Activated CD8-positive, alpha-beta memory T cell treated with anti-CD3 and anti-CD28 coated beads for 48 hours (primary cell): ENCODE measurements around the gene PGPEP1.
"Not testable (repeated sequence)": the region's sequence is repeated elsewhere in the genome, so short reads cannot be mapped to it uniquely, and the experiment has no call there.

Experiments
- DNase-seq, 3 experiments: peaks; one replicate each; pipeline ENCODE4 v3.0.0-alpha.2; 2020; ENCODE audit warnings: low read depth in 2 of 3, low spot score in 2 of 3

PGPEP1 gene

DNA sequence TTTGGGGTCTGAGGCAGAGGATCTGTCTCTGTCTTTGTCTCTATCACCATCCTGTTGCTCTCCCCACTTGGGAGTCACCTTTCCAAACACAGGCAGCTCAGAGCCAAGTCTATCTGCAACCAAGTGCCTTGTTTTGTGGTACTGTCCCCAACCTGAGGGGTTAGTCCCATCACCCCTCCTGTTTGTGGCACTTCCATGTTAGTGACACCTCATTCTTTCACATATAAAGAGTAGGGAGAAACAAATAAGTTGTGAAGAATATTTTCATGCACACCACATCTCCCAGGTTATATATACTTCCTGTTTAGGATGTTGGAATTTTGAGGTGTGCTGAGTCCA lies 49.3 kb downstream of the PGPEP1 start:
- no peak for DNase-seq

DNA sequence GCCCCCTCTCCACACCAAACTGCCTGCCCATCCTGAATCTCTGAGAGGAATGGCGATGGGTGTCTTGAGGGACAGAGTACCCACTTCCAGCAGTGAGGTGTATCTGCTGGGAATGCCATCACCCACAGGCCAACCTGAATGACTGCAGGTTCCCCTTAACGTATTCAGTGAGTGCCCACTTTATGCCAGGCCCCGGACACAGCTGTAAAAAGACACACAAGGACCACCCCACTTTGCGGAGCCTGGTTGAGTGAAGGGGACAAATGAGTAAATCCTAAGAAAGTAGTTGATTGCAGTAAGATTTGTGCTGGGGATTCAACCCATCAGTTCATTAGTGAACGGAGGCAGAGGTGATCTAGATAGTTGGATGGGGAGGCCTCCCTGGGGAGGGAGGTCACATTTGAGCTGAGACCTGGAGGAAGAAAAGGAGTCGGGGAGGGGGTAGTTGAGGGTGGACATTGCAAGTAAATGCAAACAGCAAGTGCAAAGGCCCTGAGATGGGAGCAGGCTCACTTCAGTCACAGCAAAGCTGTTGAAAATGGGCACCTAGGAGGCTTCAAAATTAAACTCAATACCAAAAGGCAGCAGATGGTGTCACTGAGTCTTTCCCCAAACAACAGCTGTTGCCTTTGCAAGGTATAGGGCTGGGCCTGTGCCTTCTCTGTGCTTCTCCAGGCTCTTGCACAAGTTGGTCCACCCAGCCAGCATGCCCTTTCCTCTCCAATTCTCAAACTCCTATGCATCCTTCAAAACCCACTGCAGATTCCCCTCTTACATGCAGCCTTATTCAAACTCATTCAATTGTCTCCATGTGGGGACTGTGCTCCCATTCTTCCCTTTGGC lies 49.9 kb downstream of the PGPEP1 start:
- no peak for DNase-seq

DNA sequence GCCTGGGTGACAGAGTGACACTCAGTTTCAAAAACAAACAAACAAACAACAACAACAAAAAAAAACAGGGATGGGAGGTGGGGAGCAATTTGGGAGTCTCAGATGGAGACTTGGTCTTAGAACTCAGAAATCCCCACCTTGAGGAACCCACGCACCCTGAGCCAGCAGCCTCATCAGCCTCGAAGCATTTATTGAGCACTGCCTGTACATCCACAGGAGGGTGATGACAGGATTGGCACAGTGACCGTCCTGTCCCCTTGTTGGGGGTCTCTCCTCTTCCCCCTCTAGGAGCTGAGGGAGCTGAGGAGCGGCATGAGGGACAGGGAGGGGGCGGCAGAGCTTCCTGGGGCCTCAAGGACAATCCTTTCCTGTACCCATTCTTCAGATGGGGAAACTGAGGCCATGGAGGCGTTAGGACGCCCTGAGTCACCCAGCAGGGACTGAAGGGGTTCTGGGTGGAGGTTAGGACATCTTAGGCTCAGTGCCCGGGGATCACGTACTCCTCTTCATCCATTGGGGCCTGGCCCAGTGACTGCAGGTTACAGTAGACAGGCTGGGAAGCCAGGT lies 51.2 kb downstream of the PGPEP1 start:
- no peak for DNase-seq

DNA sequence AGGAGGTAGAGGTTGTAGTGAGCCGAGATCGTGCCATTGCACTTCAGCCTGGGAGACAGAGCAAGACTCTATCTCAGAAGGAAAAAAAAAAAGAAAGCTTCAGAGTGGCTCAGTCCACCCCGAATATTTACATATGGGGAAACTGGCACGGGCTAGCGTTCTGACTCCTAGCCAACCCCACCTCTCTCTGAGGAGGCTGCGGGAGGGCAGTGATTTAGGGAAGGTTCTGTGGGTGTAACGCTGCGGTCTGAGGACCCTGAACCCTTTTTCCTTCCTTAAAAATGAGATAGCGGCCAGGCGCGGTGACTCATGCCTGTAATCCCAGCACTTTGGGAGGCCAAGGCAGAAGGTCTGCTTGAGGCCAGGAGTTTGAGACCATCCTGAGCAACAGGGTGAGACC lies 52.0 kb downstream of the PGPEP1 start:
- DNase-seq: no peak

DNA sequence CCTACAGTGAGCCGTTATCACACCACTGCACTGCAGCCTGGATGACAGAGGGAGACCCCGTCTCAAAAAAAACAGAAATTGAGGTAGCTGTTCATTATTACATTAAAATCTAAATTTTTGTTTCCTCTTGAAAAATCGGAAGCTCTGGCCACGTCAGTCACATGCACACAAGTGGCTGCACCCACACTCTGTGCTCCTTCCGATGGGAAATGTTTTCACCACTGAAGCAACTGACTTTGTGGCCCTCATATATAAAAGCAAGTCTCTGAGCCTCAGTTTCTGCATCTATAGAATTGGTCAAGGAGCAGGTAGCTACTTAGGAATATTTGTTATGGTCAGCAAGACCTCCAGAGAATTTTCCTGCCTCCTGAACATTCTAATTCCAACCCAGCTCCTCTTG lies 52.5 kb downstream of the PGPEP1 start:
- no peak for DNase-seq

DNA sequence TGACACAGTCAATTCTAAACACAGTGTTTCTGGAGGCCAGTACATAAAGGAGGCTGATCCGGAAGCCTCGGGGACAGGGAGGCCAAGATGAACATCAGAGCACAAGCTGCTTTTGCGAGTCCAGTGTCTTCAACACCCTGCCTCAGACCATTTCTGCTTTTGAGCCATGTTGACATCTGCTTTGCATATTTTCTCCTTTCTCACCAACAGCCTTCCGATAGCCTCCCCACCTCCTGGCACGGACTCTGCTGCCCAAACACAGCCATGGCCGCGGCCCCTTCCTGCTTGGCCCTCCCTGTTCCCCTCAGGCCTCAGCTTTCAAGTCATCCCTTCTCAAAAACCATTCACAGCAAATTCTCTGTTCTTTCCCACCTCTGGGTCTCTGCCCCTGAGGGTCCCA lies 53.4 kb downstream of the PGPEP1 start:
- DNase-seq: no peak

DNA sequence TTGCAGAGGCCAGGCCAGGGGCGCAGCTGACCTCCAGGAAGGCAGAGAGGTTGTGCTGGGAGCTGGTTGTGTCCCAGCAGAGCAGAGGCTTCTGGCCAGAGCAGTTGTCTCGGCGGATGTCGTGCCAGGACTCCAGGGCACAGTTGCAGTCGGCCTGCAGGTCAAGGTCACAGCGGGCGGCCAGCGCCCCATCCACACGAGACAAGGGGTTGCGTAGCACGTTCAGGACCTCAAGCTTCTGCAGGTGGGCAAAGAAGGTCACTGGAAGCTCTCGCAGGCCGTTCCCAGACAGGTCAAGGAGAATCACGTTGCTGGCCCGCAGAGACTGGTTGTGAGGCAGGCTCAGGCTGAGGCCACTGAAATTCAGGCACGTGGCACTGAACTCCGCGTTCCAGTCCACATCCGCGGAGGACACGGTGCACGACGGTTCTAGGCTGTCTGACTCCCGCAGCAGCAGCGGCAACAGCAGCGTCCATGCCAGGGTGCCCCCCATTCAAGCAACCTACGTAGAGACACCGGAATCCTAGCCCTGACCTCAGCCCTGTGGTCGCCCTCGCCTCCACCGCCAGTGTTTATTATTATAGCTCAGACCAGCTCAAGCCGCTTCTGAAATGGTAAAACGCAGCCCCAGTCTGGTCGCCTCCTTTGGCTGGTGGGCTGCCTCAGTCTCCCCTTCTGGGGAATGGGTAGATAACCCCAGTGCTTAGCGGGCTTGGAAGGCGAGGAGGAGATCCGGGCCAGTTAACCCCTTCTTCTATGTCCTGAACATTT lies 56.3 kb downstream of the PGPEP1 start:
- DNase-seq: no peak

DNA sequence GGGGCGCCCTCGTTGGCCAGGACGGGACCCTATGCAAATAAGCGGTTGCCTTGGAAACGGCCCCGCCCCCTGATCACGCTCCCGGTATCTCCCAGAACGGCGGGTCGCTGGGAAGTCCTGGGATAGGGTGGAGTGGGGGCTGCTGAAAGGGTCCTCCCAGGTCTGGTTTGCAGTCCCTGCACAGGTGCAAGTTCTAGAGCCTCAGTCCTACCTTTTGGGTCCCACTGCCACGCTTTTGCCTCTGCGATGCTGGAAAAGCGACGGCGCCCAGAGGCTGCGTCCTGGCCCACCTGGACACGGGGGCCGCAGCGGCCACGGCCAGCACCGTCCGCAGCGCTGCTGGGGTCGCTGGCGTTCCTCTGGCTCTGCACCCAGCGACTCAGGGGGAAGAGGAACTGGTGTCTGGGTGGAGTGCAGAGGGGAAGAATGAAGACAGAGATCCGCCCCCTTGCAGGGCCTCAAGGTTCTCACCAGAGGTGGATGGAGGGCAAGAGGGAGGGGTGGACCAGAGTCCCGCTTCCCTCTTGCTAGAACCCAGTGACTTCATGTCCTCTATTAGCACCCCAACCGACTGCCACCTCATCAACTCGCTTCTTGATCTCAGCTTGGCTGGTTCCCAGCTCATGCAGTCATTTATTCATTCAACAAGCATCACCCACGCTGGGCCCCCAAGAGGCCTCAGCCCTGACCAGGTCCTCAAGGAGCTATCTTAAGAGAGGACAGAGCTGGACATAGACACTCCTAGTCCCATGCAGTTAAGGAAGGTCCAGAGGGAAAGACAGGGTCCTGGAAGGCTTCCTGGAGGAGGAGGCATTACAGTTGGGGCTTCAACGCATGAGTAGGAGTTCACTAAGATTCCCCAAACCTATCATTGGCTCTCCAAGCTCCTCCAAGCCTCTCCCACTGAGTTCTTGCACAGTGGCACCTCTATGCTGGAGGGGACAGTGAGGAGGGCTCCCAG lies 57.1 kb downstream of the PGPEP1 start, which contains the start of gene LRRC25:
LRRC25 (minus strand) TSS at position 381 of the 961 bp plus-strand sequence. CDS start 659 bp downstream, outside the sequence.
- no peak for DNase-seq

DNA sequence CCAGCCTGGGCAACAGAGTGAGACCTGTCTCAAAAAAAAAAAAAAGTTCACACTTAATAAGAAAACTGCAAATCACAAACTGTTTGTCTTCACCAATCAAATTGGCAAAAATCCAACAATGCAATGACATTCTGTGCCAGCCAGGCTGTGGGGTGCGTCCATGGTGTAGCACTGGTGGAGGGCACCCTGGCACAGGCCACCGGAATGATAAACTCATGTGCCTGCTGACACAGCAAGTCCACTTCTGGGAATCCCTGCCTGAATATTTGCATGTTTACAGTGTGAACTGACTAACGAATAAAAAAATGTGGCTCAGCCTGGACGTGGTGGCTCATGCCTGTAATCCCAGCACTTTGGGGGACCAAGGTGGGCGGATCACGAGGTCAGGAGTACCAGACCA lies 58.6 kb downstream of the PGPEP1 start:
- no peak for DNase-seq

DNA sequence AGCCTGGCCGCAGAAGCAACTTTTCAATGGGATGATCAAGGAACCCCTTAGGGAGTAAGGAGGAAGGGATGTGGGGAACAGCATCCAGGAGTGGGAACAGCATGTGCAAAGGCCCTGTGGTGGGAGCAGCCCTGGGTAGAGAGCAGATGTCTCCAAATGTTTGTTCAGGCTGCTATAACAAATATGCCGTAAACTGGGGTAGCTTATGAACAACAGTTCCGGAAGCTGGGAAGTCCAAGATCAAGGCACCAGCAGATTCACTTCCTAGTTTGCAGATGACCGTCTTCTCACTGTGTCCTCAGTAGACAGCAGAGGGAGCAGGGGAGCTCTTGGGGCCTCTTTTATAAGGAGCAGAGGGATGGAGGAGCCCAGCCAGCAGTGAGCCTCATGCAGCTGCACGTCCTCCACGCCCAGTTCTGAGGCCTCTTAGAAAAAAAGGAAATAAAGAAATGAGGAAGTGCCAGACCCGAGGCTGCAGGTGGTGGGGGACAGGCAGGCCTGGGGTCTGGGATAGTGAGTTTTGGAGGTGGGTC lies 61.2 kb downstream of the PGPEP1 start:
- no peak for DNase-seq

DNA sequence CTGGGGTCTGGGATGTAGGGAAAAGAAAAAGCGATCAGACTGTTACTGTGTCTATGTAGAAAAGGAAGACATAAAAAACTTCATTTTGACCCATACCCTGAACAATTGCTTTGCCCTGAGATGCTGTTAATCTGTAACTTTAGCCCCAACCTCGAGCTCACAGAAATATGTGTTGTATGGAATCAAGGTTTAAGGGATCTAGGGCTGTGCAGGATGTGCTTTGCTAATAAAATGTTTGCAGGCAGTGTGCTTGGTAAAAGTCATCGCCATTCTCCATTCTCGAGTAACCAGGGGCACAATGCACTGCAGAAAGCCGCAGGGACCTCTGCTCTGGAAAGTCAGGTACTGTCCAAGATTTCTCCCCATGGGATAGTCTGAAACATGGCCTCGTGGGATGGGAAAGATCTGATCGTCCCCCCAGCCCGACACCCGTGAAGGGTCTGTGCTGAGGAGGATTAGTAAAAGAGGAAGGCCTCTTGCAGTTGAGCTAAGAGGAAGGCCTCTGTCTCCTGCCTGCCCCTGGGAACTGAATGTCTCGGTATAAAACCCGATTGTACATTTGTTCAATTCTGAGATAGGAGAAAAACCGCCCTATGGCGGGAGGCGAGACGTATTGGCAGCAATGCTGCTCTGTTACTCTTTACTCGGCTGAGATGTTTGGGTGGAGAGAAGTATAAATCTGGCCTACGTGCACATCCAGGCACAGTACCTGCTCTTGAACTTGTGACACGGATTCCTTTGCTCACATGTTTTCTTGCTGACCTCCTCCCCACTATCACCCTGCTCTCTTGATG lies 62.3 kb downstream of the PGPEP1 start:
- not testable (repeated sequence) for DNase-seq

DNA sequence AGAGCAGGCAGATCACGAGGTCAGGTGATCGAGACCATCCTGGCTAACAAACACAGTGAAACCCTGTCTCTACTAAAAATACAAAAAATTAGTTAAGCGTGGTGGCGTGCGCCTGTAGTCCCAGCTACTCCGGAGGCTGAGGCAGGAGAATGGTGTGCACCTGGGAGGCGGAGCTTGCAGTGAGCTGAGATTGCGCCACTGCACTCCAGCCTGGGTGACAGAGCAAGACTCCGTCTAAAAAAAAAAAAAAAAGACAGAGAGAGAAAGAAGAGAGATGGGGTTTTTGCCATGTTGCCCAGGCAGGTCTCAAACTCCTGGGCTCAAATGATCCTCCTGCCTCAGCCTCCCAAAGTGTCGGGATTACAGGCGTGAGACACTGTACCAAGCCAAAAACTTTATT lies 65.4 kb downstream of the PGPEP1 start:
- not testable (repeated sequence) for DNase-seq

DNA sequence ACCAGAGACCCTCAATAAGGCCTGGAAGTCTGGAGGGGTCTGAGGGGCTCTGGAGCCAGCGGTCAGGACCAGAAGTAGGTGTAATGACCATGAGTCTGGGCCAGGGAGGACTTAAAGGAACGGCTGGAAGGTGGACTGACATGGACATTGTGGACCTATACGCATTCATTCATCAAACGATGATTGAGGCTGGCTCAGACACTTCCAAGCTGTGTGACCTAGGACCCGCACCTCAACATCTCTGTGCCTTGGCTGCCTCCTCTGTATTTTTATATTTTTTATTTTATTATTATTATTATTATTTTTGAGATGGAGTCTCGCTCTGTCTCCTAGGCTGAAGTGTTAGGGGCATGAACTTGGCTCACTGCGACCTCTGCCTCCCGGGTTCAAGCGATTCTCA lies 66.4 kb downstream of the PGPEP1 start:
- DNase-seq: no peak

DNA sequence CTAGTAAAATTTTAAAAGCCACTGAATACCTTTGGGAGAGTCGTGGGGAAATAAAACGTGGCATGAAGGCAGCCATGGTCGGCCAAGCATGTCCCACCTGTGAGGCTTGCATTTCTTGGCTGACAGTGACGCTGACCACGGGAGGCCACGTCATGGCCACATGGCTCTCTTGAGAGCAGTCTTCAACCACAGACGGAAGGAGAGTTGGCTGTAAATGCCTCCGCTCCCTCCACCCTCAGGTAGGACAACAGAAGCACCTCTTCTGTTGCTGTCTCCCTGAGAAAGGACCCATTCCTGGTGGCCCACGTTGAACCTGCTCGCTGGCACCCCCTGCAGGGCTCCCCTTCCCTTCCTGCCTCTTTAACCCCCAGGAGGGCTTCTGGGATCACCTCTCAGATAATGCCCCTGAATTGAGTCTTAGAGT lies 67.7 kb downstream of the PGPEP1 start:
- no peak for DNase-seq

DNA sequence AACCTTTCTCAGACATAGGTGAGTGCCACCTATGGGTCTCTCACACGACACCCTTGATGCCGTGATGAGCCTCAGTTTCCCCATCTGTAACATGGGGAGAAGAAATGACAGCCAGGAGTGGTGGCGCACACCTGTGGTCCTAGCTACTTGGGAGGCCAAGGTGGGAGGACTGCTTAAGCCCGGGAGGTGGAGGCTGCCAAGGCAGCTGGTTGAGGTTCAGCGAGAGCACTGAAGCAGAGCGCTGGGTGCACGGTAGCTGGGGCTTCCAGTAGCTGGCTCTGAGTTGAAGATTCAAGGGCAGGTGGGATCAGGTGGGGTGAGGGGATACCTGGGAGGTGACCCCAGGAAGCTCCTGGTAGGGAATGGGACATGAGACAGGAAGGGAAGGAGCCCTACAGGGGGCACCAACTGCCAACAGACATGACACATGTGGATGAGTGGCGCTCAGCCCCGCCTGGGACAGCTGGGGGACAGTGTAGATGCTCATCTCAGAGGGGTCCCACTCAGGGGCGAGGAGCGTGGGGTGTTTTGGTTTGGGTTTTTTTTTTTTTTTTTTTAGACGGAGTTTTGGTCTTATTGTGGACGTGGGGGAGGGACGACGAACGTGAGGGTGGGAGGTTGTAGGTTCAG lies 72.3 kb downstream of the PGPEP1 start:
- DNase-seq: no peak

DNA sequence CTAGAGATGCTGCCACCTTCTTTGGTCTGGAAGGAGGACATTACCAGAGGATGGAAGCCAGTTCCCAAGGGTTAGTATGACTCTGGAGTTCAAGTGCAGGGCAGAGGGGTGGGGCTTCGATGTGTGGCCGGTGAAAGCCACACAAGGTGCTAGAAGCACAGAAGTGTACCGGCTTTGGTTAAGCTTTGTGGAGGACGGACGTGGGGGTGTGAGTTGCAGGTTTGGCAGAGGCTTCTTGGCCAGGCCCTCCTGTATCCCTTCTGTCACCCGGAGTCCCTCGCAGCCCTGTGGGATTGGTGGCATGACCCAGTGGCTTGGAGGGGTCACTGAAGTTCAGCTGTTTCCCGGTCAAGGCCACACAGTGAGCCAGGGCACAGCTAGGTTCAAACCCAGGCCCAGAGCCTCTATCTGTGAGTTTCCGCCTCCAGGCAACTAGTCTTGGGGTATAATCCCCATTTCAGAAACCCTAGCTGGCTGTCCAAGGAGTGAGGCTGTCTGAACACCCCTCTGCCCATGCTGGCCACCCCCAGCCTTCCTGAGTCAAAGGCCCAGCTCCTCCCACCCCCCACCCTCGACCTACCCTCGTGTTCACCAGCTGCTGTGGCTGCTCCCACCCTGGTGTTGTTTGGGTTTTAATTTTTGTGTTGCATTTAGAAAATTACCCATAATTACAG lies 74.2 kb downstream of the PGPEP1 start:
- DNase-seq: no peak

DNA sequence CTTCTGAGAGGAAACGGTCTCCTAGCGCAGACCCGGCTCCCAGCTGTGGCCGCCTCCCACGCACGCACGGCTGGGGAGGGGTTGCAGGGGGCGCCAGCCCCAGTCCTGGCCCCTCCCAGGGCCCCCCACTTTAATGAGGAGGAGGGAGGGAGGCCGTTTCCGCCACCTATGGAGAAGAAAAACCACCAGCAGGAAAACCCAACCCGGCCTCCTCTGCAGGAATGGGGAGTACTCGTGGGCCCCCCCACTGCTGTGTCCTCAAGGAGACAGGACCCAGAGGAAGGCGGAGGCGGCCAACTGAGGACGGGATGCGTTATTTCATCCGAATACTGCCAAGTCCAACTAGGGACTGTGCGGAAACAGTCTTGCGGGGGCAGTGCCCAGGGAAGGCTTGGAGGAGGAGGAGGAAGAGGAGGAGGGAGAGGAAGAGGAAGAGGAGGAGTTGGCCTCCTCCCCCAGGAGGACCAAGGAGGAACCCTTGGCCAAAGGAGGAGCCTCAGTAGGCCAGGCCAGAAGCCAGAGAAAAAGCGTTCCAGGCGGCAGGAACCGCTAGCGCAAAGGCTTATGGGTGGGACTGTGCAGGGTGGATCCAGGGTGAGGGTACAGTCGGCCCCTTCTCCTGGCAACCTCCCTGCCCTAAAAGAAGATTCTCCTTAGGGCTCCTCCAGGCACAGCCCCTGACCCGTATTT lies 74.9 kb downstream of the PGPEP1 start:
- DNase-seq: no peak

DNA sequence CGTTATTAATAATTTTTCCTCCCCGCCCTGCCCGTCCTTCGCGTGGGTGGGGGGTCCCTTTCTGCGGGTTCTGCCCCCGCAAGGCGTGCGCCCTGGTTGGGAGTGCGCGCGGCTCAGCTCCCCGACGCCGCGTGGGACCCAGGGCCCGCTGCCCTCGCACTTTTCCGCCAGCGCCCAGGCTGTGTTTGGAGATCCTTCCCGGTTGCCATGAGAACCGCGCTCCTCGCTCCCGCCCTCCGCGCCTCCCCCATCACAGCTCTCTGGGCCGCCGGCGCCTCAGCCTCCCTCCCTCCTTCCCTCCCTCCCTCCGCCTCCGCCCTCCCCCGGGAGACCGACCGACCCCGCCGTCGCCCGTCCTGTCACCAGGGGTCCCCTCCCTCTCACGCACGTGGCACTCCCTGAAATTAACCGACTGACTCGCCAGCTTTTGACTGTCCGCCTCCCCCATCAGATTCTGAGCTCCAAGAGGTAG lies 76.4 kb downstream of the PGPEP1 start:
- peak in 1 of 3 experiments; percentile 30 for DNase-seq
